HG03558 (cell line): ENCODE data around the gene OSGEP.

Experiments used
- ATAC-seq: cut with Tn5 transposase; IDR thresholded peaks from one replicate; pipeline ENCODE4 v1.9.1; 2021; ENCODE audit warnings: moderate number of reproducible peaks; ENCODE audit not compliant: unreplicated experiment; ENCODE audit errors: extremely low read depth

Gene OSGEP

DNA sequence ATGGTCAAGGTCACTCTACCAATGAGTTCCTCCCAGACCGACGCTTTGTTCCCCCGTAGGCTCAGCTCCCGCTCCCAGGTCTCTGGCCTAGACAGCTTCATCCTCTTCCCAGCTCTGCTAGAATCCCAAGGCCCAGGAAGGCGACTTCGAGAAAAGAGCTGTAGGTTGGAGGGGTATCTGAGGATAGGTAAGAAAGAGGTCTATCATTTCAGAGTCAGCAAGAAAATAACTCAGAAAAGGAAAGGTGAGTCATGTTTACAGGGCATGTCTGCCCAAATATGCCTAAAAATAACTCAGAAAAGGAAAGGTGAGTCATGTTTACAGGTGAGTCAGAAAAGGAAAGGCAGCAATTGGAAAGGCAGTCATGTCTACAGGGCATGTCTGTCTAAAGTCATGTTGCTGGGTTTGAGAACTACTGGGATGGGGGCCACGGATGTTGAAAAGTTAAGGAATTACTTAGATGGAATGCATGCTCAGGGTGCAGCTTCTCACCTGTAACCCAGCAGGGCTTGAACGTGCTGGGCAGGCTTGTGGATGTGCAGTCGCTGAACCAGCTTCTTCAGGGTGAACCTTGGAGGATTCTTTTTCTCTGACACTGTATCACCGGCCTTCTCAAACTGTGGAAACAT is 53.5 kb downstream of the OSGEP start:
- no peak for ATAC-seq

DNA sequence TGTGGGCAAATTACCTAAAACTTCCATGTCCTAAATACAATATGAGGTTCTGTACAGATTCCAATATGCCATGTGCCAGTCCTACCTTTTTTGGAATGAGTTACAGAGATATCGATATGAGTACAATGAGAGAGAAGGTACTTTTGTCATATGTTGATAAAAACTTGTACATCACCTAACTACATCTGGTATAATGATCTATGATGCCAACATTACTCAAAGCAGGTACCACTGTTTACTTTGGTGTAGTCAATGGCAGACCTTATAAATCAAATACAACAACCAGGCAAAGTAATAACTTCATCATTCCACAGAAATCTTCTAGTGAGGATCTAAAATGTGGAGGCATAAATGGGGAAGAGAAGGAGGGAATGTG is 54.0 kb downstream of the OSGEP start:
- no peak for ATAC-seq

DNA sequence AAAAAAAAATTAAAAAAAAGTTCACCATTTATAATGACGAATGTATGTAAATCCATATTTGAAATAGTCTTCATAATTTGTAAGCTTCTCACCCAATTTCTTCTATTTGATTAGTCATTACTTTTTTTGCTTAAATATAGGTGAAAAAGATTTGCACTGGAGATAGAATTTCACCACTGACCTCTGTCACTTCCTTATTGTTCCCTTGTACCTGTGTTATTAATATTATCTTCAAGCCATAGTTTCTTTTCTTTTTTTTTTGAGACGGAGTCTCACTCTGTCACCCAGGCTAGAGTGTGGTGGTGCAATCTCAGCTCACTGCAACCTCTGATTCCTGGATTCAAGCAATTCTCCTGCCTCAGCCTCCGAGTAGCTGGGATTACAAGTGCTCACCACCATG is 57.1 kb downstream of the OSGEP start:
- ATAC-seq: no peak
